ENCODE results near the gene TMEM86A.
A peak's percentile ranks its signal among the peaks of the same experiment; 100 is the strongest.

Gene TMEM86A

DNA sequence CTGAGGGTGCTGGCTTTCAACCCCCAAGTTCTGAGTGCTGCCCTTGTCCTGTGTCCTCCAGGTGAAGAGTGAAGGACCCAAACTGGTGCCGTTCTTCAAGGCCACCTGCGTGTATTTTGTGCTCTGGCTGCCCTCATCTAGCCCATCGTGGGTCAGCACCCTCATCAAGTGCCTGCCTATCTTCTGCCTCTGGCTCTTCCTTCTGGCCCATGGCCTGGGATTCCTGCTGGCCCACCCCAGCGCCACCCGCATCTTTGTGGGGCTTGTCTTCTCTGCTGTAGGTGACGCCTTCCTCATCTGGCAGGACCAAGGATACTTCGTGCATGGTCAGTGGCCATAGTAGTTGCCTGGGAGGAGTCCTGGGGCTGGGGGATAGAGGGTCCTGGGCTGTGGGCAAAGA lies 2.3 kb downstream of the TMEM86A start:
- DNase-seq: no peak

DNA sequence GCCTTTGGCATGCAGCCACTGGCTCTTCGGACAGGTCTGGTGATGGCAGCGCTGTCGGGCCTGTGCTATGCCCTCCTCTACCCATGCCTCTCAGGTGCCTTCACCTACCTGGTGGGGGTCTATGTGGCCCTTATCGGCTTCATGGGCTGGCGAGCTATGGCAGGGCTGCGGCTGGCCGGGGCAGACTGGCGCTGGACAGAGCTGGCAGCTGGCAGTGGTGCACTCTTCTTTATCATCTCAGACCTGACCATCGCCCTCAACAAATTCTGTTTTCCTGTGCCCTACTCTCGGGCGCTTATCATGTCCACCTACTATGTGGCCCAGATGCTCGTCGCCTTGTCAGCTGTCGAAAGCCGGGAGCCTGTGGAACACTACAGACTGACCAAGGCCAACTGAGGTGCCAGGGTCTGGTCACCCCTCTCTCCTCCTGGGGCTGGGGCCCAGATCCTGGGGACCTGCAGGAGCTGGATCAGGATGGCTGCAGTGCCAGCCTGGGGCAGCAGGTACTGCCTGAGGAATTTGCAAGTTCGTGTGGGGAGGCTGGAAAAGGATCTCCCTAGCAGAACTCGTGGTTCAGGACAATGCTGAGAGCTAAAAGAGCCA lies 3.1 kb downstream of the TMEM86A start:
- no peak for DNase-seq

DNA sequence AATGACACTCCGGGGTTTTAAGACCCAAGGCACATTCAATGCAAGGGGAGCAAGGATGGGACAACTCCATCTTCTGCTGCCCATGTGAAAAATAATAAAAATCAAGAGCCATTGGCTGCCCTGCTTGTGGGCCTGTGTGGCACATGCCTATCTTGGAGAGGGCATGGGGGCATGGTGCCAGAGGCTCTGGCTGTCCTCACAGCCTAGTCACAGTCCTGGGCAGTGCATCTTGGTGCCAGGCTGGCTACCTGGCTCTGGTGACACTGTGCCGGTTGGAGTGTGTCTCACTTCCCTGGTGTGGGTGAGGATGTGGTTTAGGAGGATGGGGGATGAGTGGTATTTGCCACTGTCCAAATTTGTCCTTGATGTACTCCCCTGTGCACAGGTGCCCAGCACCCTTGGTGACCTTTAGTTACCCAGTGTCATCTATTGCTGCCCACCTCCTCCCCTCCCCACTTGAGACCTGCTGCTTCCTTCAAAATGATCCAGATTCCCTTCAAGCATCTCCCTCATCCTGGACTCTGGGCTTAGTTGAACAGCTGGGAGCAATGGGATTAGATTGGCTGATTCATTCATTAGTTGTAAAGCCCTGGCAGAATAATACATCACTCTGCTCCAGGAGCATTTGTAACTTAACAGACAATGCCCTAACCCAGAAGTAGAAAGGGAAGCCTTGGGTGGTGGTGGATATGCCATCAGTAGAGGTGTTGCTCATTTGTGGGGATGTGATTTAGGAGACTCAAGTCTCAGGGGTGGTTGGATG lies 4.6 kb downstream of the TMEM86A start:
- DNase-seq: no peak

DNA sequence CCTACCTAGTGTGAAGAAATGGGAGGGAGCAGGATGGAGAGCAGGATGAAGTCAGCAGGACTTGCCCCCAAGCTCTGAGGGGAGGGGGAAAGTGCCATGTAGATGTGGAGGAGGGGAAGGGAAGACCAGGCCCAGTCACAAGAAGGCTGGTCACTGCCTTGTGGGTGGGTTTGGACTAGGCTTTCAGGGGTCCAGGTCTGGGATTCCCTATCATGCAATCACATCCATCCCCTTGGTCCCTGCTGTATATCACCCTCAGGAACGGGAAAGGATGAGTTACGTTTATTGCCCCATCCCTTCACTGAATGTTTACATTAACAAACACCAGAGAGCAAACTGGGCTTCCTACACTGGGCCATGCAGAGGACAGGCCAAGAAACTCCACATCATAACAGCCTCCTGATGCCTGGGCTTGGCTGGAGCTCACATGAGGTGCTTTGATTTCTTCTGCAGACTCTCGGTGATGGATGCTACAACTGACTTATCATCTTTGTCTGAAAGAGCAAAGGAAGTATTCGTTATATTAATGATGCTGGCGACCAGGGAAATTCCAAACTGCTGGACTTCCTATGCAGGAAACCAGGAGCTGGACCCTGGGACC lies 5.6 kb downstream of the TMEM86A start:
- no peak for DNase-seq

DNA sequence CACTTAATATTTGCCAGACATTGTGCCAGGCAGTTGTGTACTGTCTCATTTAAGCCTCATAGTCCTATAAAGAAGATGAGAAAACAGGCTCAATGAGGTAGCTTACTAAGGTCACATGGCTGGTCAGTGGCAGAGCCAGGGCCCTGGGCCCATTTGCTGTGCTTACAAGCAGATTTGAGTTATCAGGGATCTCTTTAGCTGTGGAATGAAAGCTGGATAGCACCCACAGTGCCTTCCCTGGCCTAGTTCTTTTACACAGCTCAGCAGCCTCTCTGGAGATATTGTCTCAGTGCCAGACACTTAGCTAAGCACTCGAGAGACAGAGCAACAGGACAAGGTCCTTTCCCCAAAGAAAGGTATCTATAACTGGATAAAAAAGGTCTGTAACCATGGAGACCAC lies 6.1 kb downstream of the TMEM86A start:
- DNase-seq: no peak

DNA sequence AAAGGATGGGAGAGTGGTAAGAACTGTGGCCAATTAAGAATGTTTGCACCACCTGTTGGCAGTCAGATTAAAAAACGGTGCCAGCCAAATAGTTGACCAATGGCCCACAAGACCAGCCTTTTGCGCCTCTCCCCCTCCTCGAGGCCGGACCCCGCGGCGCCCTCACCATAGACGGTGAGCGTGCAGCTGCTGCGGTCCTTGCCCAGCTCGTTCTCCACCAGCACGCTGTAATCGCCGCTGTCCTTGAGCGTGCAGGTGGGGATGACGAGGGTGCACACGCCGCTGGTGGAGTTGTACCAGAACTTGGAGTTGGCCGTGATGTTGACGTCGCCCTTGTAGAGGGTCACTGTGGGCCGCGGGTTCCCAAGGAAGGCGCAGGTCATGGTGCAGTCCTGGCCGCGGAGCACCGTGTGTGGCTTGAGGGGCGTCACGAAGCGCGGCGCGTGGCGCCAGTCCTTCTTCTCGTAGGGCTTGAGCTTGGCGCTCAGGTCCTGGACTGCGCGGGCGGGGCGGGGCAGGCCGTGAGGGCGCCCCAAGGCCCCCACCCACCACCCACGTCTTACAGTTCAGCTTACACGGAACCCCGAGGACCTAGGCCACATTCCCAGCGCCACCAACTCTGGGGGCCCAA lies 7.2 kb downstream of the TMEM86A start:
- peak; percentile 43 for DNase-seq

DNA sequence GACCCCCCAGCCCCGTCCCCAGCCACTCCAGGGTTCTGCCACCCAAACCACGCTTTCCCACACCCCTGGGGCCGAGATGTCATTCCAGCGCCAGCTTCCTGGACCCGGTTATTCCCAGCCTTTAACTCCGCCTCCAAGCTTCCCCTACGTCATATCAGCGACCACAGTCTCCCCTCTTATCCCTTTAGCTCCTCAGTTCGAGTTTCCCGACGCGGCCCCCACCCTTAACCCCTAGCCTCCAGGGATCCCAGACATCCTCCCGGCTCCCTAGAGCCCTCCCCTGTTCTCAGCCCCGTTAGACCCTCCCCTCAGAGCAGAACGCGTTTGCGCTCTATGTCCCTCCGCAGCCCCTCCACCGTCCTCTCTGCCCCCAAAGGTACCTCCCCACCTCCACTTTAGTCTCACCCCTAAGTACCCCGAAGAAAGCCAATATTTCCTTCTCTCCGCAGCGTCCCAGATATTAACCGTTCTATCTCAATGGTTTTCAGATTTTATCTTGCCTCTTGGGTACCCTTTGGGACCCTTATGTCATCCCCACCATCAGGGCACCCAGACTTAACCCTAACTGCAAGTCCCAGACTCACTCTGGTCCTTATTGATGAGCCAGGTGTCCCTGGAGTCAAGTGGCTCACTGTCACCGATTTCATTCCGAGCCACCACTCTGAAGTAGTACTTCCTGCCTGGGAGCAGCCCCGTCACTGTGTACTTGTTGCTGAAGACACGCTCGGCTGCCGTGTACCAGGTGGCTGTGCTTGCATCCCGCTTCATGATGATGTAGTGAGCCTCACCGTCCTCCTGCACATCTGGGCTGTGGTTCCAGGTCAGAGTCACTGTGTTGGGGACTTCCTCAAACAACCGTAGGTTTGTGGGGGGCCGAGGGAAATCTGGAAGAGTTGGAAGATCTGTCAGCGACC lies 8.0 kb downstream of the TMEM86A start:
- peak; percentile 56 for DNase-seq

DNA sequence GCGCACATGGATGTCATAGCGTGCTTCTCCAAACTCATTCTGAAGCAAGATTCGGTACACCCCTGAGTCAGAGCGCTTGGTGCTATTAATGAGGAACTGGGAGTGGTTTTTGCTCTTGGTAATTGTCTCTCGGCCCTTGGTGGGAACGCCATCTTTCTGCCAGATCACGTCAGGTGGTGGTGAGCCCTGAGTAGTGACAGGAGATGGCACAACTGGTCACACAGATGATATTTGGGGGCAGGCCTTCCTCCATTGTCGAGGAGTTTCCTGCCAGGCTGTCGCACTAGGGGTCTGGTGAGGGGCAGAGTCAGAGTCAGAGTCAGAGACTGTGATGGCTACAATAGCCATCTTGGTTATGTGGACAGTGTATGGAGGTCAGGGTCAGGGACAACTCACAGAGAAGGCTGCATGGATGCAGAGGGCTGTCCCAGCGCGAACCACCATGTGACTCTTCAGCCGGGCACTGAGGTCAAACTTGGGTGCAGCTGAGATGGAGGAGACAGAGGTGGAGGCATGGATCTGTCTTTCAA lies 9.3 kb downstream of the TMEM86A start:
- no peak for DNase-seq

DNA sequence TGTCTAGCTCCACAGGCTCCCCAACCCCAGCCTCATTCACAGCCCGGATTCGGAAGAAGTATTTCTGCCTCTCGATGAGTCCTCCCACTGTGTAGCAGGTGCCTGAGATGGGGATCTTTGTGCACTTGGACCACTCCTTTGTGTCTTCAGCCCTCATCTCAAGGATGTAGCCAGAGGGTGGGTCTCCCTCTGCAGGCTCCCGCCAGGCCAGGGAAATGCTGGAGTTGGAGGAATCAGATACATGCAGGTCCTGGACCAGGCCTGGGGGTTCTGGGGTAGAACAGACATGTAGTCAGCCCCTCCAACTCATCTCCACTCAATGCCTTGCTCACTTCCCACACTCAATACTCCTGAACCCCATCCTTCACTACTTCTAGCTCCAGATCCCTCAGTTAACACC lies 10.8 kb downstream of the TMEM86A start:
- no peak for DNase-seq

DNA sequence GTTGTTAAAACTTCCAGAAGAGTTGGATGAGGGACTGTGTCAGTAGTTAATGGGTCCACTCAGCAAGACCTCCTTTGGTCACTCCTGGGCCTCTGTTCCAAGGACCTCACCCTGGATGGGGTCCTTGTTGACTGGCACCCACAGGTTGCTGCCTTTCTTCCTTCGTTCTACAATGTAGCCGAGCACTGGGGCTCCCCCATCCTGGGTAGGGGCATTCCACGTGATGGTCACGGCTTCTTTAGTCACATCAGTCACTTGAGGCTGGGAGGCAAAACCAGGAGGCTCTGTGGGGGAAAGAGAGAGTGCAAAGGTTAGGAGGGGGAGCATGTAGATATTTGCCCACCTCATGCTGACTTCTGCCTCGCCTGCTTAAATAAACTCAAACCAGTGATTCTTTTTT lies 12.0 kb downstream of the TMEM86A start:
- DNase-seq: no peak

DNA sequence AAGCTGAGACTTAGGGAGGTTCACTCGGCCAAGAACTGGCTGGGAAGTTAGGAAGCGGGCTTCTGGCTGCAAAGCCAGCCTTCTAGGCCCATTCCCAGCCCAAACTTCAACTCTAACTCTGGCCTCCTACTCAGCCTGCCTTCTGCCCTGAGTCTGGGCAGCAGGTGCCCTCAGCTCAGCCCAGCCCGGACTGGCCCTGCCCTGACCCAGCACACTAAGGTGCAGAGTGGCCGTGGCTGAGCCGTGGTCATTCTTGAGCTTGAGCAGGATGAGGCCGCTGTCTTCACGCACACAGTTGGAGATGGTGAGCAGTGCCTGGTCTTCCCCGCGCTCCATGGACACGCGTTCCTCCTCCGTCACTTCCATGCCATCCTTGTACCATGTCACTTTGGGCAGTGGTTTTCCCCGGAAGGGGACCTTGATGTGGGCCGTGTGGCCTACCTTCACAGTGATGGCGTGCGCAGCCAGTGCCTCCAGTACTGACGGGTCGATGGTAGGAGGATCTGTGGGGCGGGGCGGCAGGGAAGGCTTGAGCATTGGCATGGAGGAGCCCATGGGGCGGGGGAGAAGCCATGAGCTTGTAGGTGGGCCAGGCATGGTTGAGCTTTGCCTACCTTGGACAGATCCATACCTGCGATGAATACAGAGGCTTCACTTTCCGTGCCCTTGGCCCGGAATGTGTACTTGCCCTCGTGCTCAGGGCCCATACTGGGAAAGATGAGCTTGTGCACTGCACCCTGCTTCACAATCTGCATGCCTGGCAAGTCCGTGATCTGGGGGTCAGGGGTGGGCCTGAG lies 15.3 kb downstream of the TMEM86A start:
- no peak for DNase-seq

DNA sequence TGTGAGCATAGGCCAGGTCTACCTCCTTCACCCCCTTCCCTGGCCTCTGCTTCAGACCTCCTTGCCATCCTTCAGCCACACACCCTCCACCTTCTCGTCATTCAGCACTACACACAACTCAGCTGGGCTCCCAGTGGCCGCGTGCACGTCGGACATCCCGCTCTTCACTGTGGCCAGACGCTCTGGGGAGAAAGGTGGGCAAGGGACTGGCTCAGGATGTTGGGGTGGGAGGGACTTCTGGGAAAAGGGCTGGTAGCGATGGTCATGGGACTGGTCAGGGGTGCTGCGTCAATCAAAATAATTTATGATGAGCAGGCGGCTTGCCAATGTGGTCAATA lies 15.8 kb downstream of the TMEM86A start:
- DNase-seq: no peak

DNA sequence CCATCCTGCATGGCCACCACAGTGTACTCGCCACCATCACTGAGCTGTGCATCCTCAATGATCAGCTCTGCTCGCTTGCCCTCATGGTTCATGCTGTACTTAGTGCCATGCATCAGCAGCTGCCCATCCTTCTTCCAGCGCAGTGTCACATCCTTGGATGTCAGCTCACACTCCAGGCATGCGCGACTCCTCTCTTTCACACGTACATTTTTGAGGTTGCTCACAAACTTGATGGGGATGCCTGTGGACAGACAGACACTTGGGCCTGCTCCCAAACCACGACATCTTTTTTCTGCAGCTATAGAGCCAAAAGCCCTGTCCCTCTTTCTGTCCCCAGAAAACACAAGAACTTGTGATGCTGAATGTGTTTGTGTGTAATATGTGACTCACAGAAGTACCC lies 16.9 kb downstream of the TMEM86A start:
- no peak for DNase-seq

DNA sequence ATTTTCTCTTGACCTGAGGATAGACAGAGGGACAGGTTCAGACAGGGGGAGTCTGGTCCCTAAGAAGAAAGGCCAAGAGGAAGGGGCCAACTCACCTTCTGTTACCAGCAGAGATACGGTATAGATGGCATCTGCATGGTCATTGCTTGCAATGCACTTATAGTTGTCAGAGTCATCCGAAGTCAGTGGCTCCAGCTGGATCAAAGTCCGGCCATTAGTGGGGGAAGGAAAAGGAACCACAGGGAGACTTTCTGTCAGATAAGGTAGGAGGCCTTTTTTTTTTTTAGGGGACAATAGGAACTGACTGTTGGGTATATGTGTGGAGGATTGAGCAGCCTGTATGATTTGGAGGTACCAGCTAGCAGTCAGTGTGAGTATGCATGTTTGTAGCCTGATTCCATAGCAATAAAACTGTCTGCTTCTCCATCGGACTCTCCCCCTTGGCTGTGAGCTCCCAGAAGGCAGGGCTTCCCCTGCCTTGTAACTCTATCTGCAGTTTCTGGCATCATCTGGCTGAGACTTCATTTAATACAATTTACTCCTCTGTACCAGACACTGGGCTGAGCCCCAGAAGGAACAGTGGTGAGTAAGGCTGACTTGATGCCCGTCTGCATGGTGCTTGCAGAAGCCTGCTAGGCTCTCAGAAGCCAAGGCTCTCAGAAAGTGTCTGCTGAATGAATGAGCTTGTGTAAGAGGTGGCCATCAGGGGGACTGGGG lies 21.7 kb downstream of the TMEM86A start:
- DNase-seq: no peak

DNA sequence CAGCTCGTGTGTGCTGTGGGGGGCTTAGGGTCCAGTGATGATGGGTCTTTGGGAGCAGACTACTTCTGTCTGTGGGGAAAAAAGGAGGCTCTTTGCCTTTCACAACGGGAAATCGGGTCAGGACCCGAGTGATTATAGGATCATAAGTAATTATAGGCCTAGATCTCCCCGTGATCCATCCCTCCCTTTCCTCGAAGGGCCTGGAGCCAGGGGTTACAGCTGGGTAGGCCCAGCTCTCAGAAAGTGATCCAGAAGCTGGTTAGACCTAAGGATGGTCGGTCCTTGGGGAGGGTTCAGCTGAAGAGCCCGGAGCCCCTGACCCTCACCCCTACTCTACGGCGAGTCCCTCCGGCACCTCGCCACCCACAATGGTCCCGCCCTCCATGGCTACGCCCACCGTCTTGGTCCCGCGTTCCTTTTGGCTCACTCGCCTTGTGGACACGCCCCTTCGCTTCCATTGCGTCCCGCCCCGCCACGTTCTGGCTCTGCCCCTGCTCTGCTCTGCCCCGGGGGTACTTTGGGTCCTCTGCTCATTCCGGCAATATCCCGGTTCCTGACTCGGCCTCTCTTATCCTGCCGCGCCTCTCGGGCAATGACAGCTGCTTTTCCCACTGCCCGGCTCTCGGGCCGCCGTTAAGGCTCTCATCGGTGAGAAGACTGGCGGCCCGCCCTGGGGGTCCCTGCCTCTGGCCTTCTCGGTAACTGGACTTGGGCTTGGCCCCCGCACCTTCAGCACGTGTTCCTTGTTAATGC lies 22.4 kb downstream of the TMEM86A start:
- peak; percentile 77 for DNase-seq

DNA sequence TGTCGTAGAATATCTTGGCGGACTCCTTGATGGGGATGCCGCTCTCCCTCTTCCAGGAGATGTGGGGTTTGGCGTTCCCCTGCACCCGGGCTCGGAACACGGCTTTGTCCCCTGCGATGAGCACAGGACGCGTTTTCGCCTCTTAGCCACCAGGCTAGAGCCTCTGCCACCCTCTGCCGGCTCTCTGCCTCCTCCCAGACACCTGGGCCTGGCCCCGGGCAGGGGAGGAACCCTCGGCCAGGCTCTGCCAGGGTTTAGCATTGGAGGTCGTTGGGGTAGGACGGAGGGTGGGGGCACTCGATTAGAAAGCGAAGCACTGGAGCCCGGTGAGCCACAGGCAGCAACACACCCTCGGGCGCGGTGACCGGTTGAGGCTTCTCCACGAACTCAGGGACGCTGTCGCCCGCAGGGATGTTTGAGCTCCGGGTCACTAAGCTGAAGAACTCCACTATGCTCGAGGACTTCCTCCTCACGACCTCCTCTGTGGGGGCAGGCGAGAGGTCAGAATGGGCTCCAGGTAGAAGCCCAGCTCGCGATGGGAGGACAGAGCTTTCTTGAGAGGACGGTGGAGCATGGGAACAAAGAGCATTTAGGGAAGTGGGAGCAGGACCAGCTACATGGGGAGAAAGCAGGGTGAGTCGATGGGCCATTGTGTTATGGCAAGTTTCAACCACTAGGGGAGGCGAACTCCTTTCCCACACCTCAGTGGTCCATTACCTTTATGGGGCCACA lies 23.1 kb downstream of the TMEM86A start:
- peak; percentile 61 for DNase-seq

DNA sequence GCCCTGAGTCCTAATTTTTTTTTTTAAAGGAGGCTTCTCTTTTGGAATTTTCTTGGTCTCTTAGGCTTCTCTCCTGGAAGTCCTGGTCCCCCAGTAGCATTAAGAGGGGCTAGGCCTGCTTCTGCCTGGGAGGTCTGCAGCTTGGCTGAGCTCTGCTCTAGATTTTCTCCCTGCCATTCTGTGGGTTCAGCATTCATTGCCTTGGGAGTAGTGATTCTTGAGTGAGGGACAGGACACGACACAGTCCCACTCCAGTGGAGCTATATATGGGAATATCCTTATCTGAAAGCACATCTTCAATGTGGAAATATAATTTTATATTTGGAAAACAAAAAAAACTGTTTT lies 23.7 kb downstream of the TMEM86A start:
- no peak for DNase-seq

DNA sequence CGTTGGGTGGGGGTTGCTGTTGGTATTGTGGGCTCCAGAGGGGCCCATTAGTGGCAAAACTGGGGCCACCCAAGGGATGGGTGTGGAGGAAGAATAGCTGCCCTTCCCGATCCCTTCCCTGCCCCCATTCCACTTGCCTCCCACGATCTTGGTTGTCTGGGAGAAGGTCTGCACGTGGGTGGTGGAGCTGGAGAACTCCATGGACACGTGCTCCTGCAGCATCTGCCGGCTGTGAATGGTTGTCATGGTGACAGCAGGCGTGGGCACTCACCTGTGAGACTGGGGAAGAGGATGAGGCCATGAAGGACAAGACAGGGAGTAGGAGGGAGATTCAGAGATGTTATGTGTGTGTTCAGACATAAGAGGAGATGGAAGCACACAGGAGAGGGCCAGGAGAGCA lies 25.4 kb downstream of the TMEM86A start:
- peak; percentile 34 for DNase-seq

DNA sequence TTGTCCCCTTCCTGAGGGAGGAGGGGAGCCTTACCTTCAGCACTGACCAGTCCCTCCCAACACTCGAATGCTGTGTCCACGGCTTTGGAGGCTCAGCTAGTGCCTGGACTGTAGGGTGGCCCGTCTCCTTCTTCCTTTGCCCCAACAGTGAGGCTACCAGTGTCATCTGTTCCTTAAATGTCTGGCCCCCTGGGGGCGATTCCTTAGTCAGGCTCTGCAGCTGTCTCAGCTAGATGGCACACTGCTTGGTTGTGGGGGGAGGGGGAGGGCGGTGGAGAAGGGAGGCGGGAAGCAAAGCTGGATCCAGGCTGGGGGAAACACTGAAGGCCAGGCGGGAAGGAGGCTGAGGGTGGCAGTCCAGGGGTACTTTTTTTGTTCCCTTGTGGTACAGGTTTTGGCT lies 27.5 kb downstream of the TMEM86A start, which contains the start of gene IGSF22:
Gene IGSF22, minus strand, starts transcription at position 149 of the 400 bp plus-strand sequence. CDS start 1,952 bp downstream, outside the sequence.
- DNase-seq: no peak

Measured in NCI-H510A treated with DMSO at 0.1 percent for 48 hours (cell line).